Breast epithelium (tissue), 4 donors: Measurements from ENCODE around the gene TCF21. TPM values are rescaled to one million over a fixed set of nuclear protein-coding genes. Genes with fewer than 3 reads are reported as not detected.

ENCODE experiments used
- DNase-seq, 2 donors: peaks; one replicate each; pipeline ENCODE4 v3.0.0-alpha.2; 2019; ENCODE audit warnings: low spot score in 2 of 2
- H3K27ac ChIP-seq, 2 donors: fragments of 200-600 bp; sonication (generic) in 1 of 2; one replicate each; pipeline ENCODE4 v1.5.1; 2016 to 2019; ENCODE audit warnings: mild to moderate bottlenecking in 1 of 2
- H3K27me3 ChIP-seq, 2 donors: fragments of 200-600 bp; sonication (generic) in 1 of 2; one replicate each; pipeline versions ENCODE4 v1.5.1 to v1.6.0; 2017 to 2019; ENCODE audit warnings: control low read depth in 1 of 2, mild to moderate bottlenecking in 1 of 2
- H3K36me3 ChIP-seq: fragments of 200-600 bp; one replicate; pipeline ENCODE4 v1.5.1; 2019
- H3K4me1 ChIP-seq, 2 donors: fragments of 200-600 bp; sonication (generic); one replicate each; pipeline ENCODE4 v1.5.1; 2016 to 2019; ENCODE audit warnings: control low read depth in 1 of 2
- H3K4me3 ChIP-seq, 3 donors: fragments of 200-600 bp; sonication (generic); 1 replicate in 2 of 3; 2 replicates in 1 of 3; pipeline ENCODE4 v1.5.1; 2016 to 2019; ENCODE audit warnings: mild to moderate bottlenecking in 3 of 3, moderate library complexity in 2 of 3
- H3K9me3 ChIP-seq, 2 donors: fragments of 200-600 bp; sonication (generic) in 1 of 2; one replicate each; pipeline ENCODE4 v1.5.1; 2016 to 2019; ENCODE audit warnings: control low read depth in 1 of 2
- POLR2A ChIP-seq: fragments of 450-650 bp; IDR thresholded peaks from one replicate; pipeline ENCODE4 v1.6.1; 2016; ENCODE audit warnings: antibody characterized with exemption, mild to moderate bottlenecking, moderate library complexity
- POLR2AphosphoS5 ChIP-seq, 3 donors: sonication (generic); formaldehyde crosslinking; IDR thresholded peaks; one replicate each; pipeline ENCODE4 v1.6.1; 2017; ENCODE audit warnings: antibody characterized with exemption in 3 of 3
- intact Hi-C: fragments of 100-400 bp; cut with DNase I; formaldehyde crosslinking; loops from one replicate; pipeline ENCODE4 v1.15.1; 2023; ENCODE audit warnings: low total_unique reads
- total RNA-seq, 3 donors: library from RNA; depleted of rRNA; stranded (reverse); fragments of >200 nt; gene quantifications; one replicate each; pipeline ENCODE4 v1.1.0, GENCODE V29; 2016
- TF ChIP-seq, protein P1 (sequence below), 3 donors: fragments of 450-650 bp; IDR thresholded peaks; one replicate each; pipeline ENCODE4 v1.5.1; 2016 to 2017; ENCODE audit warnings: antibody characterized with exemption in 3 of 3, mild to moderate bottlenecking in 3 of 3, moderate library complexity in 3 of 3

The TCF21 gene
- total RNA-seq: 1 to 10 TPM in 1 of 3 donors, not detected in 2; 1.0 TPM

DNA sequence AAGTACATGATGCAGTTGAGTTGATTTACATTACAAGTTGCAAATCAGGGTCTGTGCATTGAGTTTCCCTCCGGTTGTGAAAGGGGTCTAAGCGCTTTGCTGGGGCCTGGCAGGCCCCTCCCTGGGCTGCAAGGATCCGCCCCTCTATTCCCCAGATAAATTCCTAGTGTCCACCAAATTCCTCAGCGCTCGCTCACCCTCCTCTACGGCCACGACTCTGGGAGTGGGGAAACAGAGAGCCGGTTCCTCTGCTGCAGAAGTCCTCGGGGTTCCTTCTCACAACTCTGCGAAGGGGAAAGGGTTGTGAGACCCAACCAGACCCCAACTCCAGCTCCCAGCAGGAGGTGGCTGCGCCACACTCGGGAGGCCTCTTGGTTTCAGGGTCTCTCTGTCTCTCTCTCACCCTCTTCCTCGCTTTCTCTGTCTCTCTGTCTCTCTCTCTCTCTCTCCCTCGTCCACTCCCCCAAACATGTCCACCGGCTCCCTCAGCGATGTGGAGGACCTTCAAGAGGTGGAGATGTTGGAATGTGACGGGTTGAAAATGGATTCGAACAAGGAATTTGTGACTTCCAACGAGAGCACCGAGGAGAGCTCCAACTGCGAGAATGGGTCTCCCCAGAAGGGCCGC lies at the start of gene TCF21:
Gene TCF21, plus strand, starts transcription at position 185 of the 628 bp plus-strand sequence. Its CDS starts 285 bp downstream, at position 470.
- H3K27ac ChIP-seq: no peak within 1 kb of the TSS
- H3K27me3 ChIP-seq: peaks cover 11 to 85% of the 10 kb centered on the region in 2 donors
- intact Hi-C loops: loop anchor here (5.0 kb wide), 1 partner anchor 1428 kb away; no protein-coding TSS in a partner anchor
- peak within 1 kb of the TSS in 1 of 3 donors; percentile 1 for H3K4me3 ChIP-seq
- no peaks in the 10 kb centered on the region for H3K4me1 ChIP-seq
- no peak for DNase-seq
- no peaks in the 10 kb centered on the region for H3K9me3 ChIP-seq
- H3K36me3 ChIP-seq: no peaks in the 10 kb centered on the region
- TF ChIP-seq, protein P1, sequence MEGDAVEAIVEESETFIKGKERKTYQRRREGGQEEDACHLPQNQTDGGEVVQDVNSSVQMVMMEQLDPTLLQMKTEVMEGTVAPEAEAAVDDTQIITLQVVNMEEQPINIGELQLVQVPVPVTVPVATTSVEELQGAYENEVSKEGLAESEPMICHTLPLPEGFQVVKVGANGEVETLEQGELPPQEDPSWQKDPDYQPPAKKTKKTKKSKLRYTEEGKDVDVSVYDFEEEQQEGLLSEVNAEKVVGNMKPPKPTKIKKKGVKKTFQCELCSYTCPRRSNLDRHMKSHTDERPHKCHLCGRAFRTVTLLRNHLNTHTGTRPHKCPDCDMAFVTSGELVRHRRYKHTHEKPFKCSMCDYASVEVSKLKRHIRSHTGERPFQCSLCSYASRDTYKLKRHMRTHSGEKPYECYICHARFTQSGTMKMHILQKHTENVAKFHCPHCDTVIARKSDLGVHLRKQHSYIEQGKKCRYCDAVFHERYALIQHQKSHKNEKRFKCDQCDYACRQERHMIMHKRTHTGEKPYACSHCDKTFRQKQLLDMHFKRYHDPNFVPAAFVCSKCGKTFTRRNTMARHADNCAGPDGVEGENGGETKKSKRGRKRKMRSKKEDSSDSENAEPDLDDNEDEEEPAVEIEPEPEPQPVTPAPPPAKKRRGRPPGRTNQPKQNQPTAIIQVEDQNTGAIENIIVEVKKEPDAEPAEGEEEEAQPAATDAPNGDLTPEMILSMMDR (IDR thresholded peaks at IDR 0.05): no peak
- TF ChIP-seq POLR2AphosphoS5 (IDR thresholded peaks at IDR 0.05): no peak
- TF ChIP-seq POLR2A: no peak

DNA sequence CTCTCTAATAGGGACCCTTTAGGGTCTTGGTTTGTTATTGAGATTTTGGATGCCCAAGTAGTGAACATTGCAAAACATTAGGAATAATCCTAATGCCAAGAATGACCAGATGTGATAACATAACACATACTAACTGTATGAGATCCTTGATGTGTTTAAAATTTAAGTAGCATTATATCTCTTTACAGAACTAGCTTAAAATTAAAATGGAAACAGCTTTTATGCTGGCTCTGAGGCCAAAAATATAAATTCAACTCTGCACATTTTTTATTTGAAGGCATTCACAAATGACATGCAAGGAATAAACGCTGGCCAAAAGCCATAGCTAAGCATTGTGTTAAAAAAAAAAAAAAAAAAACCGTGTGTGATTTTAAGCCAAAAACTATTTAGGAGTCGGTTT lies 47.7 kb upstream of the TCF21 start:
- H3K4me1 ChIP-seq: no peaks in the 10 kb centered on the region
- H3K27me3 ChIP-seq: no peaks in the 10 kb centered on the region
- no peaks in the 10 kb centered on the region for H3K9me3 ChIP-seq
- intact Hi-C loops: no loop called here
- no peak overlapping the region for H3K4me3 ChIP-seq
- no peak overlapping the region for H3K27ac ChIP-seq
- no peaks in the 10 kb centered on the region for H3K36me3 ChIP-seq
- DNase-seq: no peak
- TF ChIP-seq, protein P1 (IDR thresholded peaks at IDR 0.05): no peak
- TF ChIP-seq POLR2A (no peak), POLR2AphosphoS5 (IDR thresholded peaks at IDR 0.05) (no peak)

DNA sequence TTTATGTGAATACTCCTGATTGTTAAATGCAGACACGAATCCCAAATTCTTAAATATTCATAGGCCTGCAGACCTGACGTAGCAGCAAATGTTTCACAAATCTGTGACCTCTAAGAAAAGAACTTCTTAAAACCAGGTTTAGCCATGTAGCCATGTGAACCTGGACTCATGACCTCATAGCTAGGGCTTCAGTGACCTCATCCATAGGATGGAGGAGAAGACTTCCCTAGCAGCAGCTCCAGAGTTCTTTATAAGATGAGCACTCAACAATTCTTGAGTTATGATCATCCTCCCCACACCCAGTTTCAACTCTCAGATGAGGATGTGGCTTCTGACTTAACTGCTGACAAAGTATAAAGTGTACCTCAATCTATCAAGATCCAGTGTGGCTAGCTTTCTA lies 45.8 kb upstream of the TCF21 start:
- Histone ChIP-seq H3K4me1 (no peaks in the 10 kb centered on the region), H3K9me3 (no peaks in the 10 kb centered on the region), H3K27me3 (no peaks in the 10 kb centered on the region), H3K27ac (no peak overlapping the region), H3K4me3 (no peak overlapping the region), H3K36me3 (no peaks in the 10 kb centered on the region)
- intact Hi-C loops: no loop called here
- DNase-seq: no peak
- TF ChIP-seq, protein P1 (IDR thresholded peaks at IDR 0.05): no peak
- no peak for TF ChIP-seq POLR2AphosphoS5 (IDR thresholded peaks at IDR 0.05)
- TF ChIP-seq POLR2A: no peak

DNA sequence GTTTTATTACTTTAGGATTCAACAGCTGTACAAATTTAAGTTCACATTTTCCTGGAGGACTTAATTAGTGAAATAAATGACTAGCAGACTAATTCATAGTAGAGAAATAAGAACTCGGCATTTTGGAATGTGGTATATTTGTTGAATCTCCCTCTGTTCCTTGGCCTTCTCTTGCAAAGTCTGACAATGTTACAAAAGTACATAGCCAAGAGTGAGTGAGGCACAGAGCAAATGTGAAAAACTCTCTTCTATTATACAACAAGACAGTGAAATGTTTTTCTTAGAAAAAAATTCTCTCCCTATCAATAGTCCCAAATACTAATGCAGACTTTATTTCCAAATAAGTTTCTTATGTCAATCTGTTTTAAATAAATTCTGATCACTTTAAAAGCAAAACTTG lies 44.2 kb upstream of the TCF21 start:
- no peak for TF ChIP-seq POLR2A
- TF ChIP-seq, protein P1 (IDR thresholded peaks at IDR 0.05): no peak
- TF ChIP-seq POLR2AphosphoS5 (IDR thresholded peaks at IDR 0.05): no peak
- DNase-seq: no peak
- H3K27ac ChIP-seq: no peak overlapping the region
- H3K9me3 ChIP-seq: no peaks in the 10 kb centered on the region
- H3K4me3 ChIP-seq: no peak overlapping the region
- intact Hi-C loops: no loop called here
- H3K27me3 ChIP-seq: no peaks in the 10 kb centered on the region
- H3K36me3 ChIP-seq: no peaks in the 10 kb centered on the region
- H3K4me1 ChIP-seq: no peaks in the 10 kb centered on the region

DNA sequence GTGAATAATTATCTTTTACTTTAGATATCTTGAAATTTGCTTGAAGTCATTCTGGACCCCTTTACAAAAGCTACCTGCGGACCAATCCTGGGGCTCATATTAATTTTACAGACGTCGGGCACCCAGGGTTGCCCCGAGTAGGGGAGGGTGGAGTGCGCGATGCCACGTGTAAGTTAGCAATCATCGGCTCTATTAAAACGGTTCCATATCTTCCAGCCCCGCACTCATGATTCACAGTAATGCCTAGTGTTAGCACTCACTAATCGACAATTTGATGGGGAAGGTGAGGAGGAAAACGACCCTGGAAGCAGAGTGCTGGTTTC lies 34.9 kb upstream of the TCF21 start:
- no peak overlapping the region for H3K4me3 ChIP-seq
- intact Hi-C loops: no loop called here
- TF ChIP-seq POLR2AphosphoS5 (IDR thresholded peaks at IDR 0.05) (no peak), POLR2A (no peak)
- TF ChIP-seq, protein P1 (IDR thresholded peaks at IDR 0.05): no peak

More for the DNA sequence above, 34.9 kb upstream of the TCF21 start:
- Histone ChIP-seq H3K36me3 (no peaks in the 10 kb centered on the region), H3K27me3 (peaks cover 3 to 33% of the 10 kb centered on the region in 2 donors), H3K9me3 (peaks cover 0 to 4% of the 10 kb centered on the region in 2 donors), H3K27ac (no peak overlapping the region), H3K4me1 (no peaks in the 10 kb centered on the region)
- no peak for DNase-seq
